Measurements from ENCODE around the gene SPTY2D1. TPM values are rescaled to one million over a fixed set of nuclear protein-coding genes. Genes with fewer than 3 reads are reported as not detected.
"Not testable (repeated sequence)": the region's sequence is repeated elsewhere in the genome, so short reads cannot be mapped to it uniquely, and the experiment has no call there.

SPTY2D1 gene
- total RNA-seq (2021) (22.3 and 23.7 TPM in 2 replicates), Bru-seq, nascent RNA (percentile 91 among the genes with signal in this experiment), BruChase-seq, experiment 1, labeled RNA remaining after a 2-hour chase (percentile 91 among the genes with signal in this experiment), BruChase-seq, experiment 2, labeled RNA remaining after a 6-hour chase (percentile 83 among the genes with signal in this experiment)
- long read RNA-seq, full-length matches to known transcripts, result 14 of 17 reads
- long read RNA-seq, partial matches to known transcripts, result 2 of 17 reads
- long read RNA-seq, other reads (novel, unspliced or antisense), result 1 of 17 reads

DNA sequence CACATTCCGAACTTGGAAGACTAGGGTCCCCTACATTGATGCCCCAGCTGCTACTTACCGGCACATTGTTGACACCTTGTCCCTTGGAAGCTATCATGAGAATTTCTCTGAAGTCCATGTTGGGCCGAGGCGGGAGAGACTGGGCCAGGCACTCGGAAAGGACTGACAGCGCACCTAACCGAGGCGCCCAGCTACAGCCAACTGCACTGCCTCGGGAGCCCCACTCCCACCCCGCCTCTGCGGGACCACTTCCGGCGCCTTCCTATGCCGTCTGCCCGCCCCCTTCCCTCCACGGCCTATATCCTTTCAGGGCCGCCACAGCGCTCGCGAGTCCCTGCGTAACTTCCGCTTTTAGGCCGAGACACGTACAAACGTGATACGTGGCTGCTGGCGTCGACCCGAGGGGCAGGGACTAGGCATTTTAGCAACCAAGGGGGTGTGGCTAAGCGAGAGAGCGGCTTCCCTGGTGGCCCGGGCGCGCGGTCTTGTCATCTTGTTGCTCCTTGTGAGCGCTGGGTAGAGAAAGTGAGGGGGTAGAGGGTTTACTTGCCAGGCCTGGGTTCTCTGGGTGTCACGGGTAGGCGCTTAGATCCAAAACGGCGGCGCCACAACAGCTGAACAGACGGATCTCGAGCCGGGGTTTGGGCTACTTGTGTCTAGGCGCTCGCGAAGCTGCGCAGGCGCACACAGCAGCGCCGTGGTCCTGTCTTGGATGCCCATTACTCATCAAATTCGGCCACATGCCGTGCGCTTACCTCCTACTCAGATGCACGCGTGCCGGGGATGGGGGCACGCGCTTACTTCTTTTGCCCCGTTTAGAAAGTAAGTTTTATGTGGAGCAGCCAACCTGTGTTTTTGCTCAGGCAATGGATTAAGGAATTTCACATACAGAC lies at the start of gene SPTY2D1:
SPTY2D1 (minus strand) TSS at position 203 of the 893 bp plus-strand sequence; CDS start at position 118, 85 bp downstream.
- TF ChIP-seq EZH2 (IDR thresholded peaks at IDR 0.05; ENCODE audit: low read depth), result no peak
- TF ChIP-seq, protein P1, sequence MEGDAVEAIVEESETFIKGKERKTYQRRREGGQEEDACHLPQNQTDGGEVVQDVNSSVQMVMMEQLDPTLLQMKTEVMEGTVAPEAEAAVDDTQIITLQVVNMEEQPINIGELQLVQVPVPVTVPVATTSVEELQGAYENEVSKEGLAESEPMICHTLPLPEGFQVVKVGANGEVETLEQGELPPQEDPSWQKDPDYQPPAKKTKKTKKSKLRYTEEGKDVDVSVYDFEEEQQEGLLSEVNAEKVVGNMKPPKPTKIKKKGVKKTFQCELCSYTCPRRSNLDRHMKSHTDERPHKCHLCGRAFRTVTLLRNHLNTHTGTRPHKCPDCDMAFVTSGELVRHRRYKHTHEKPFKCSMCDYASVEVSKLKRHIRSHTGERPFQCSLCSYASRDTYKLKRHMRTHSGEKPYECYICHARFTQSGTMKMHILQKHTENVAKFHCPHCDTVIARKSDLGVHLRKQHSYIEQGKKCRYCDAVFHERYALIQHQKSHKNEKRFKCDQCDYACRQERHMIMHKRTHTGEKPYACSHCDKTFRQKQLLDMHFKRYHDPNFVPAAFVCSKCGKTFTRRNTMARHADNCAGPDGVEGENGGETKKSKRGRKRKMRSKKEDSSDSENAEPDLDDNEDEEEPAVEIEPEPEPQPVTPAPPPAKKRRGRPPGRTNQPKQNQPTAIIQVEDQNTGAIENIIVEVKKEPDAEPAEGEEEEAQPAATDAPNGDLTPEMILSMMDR (conservative IDR thresholded peaks at IDR 0.05), result no peak
- H3K36me3 ChIP-seq (ENCODE audit: low read depth), result no peaks in the 10 kb centered on the region
- intact Hi-C loops (cut with micrococcal nuclease; ENCODE audit: unreplicated experiment), result loop anchor here (1.0 to 5.0 kb wide), 3 partner anchors 34 to 107 kb away; partner anchors contain the start of genes TSG101 and UEVLD
- BruUV-seq (replicated peaks), result TSS peak; percentile 95
- ChIA-PET POLR2A (ENCODE audit: unreplicated experiment) (interaction anchor here (0.6 to 1.4 kb wide), 6 partner anchors 28 to 565 kb away, joined by 3 to 12 read pairs (median 3); partner anchors contain the start of gene LDHA), CTCF (interaction anchor here (0.6 kb wide), 1 partner anchor 94 kb away, joined by 3 read pairs; no protein-coding TSS in a partner anchor)
- H3K4me1 ChIP-seq (replicated peaks; ENCODE audit: insufficient read depth), result peaks cover 15% of the 10 kb centered on the region
- peak within 1 kb of the TSS; percentile 83 for H3K27ac ChIP-seq
- no peaks in the 10 kb centered on the region for H3F3A ChIP-seq (ENCODE audit: insufficient read depth, low read depth)
- H3K4me3 ChIP-seq, result peak within 1 kb of the TSS; percentile 95
- no peaks in the 10 kb centered on the region for H3K27me3 ChIP-seq (ENCODE audit: insufficient read depth, low read depth)
- peak within 1 kb of the TSS; percentile 96 for H2AFZ ChIP-seq
- no peaks in the 10 kb centered on the region for H3K9me3 ChIP-seq (ENCODE audit: insufficient read depth, low read depth)
- DNase-seq, result peak; percentile 98
- H3K79me2 ChIP-seq (ENCODE audit: low read depth), result peaks cover 52% of the 10 kb centered on the region
- H3K9me2 ChIP-seq (ENCODE audit: insufficient read depth), result no peaks in the 10 kb centered on the region
- H3K4me2 ChIP-seq, result peak within 1 kb of the TSS; percentile 100
- H4K20me1 ChIP-seq (ENCODE audit: insufficient read depth), result peaks cover 15% of the 10 kb centered on the region

GRCh38 chr11:18682466-18682865 lies 48.3 kb upstream of the SPTY2D1 start:
- TF ChIP-seq, protein P1 (conservative IDR thresholded peaks at IDR 0.05), result no peak
- no peak for TF ChIP-seq EZH2 (IDR thresholded peaks at IDR 0.05; ENCODE audit: low read depth)
- no peak for DNase-seq
- no peaks in the 10 kb centered on the region for H3K27me3 ChIP-seq (ENCODE audit: insufficient read depth, low read depth)
- no peak overlapping the region for H2AFZ ChIP-seq
- H4K20me1 ChIP-seq (ENCODE audit: insufficient read depth), result no peaks in the 10 kb centered on the region
- no peak overlapping the region for H3K4me2 ChIP-seq
- no peak overlapping the region for H3K27ac ChIP-seq
- intact Hi-C loops (cut with micrococcal nuclease; ENCODE audit: unreplicated experiment), result no loop called here
- ChIA-PET POLR2A (ENCODE audit: unreplicated experiment) (no interaction called here), CTCF (interaction anchor here (0.7 kb wide), 1 partner anchor 447 kb away, joined by 3 read pairs; no protein-coding TSS in a partner anchor)
- H3K9me3 ChIP-seq (ENCODE audit: insufficient read depth, low read depth), result no peaks in the 10 kb centered on the region
- no TSS peak for BruUV-seq (replicated peaks)
- H3K9me2 ChIP-seq (ENCODE audit: insufficient read depth), result no peaks in the 10 kb centered on the region
- H3F3A ChIP-seq (ENCODE audit: insufficient read depth, low read depth), result peaks cover 10% of the 10 kb centered on the region
- peaks cover 25% of the 10 kb centered on the region for H3K4me1 ChIP-seq (replicated peaks; ENCODE audit: insufficient read depth)
- H3K79me2 ChIP-seq (ENCODE audit: low read depth), result no peaks in the 10 kb centered on the region
- no peak overlapping the region for H3K4me3 ChIP-seq
- no peaks in the 10 kb centered on the region for H3K36me3 ChIP-seq (ENCODE audit: low read depth)

- Histone ChIP-seq H3F3A (ENCODE audit: insufficient read depth, low read depth) (peaks cover 15% of the 10 kb centered on the region), H3K4me1 (replicated peaks; ENCODE audit: insufficient read depth) (peaks cover 30% of the 10 kb centered on the region)
- BruUV-seq (replicated peaks); H3K9me2 ChIP-seq (ENCODE audit: insufficient read depth); H3K4me3 ChIP-seq; H3K27me3 ChIP-seq (ENCODE audit: insufficient read depth, low read depth); H4K20me1 ChIP-seq (ENCODE audit: insufficient read depth); POLR2A ChIA-PET (ENCODE audit: unreplicated experiment); H3K9me3 ChIP-seq (ENCODE audit: insufficient read depth, low read depth); H2AFZ ChIP-seq; intact Hi-C loops (cut with micrococcal nuclease; ENCODE audit: unreplicated experiment); H3K4me2 ChIP-seq; H3K27ac ChIP-seq; H3K79me2 ChIP-seq (ENCODE audit: low read depth); H3K36me3 ChIP-seq (ENCODE audit: low read depth): not testable (repeated sequence)
- peak in 1 of 2 experiments; percentile 65 for DNase-seq
- CTCF ChIA-PET, result interaction anchor here (0.7 kb wide), 1 partner anchor 446 kb away, joined by 3 read pairs; no protein-coding TSS in a partner anchor
Observed at GRCh38 chr11:18681949-18682348, 47.8 kb upstream of the SPTY2D1 start.

Data from PC-9 (cell line).